HG03521 (cell line): ENCODE measurements around the gene ITGA2.
"Not testable (repeated sequence)": the region's sequence is repeated elsewhere in the genome, so short reads cannot be mapped to it uniquely, and the experiment has no call there.

Experiments
- ATAC-seq: cut with Tn5 transposase; IDR thresholded peaks from one replicate; pipeline ENCODE4 v1.9.1; 2021; ENCODE audit warnings: mild to moderate bottlenecking, moderate library complexity; ENCODE audit not compliant: unreplicated experiment

Gene ITGA2

GRCh38 chr5:52989025-52989780 lies at the start of gene ITGA2:
TSS of gene ITGA2 (plus strand) at chr5:52989352. CDS start at chr5:52989469, 117 bp downstream.
- peak; percentile 49 for ATAC-seq

GRCh38 chr5:52943285-52943684 lies 45.9 kb upstream of the ITGA2 start:
- peak; percentile 51 for ATAC-seq

GRCh38 chr5:52943808-52944207 lies 45.3 kb upstream of the ITGA2 start:
- ATAC-seq: no peak

- no peak for ATAC-seq
Observed at GRCh38 chr5:52945040-52945439, 44.1 kb upstream of the ITGA2 start.

- no peak for ATAC-seq
Observed at GRCh38 chr5:52947208-52947607, 41.9 kb upstream of the ITGA2 start.

- no peak for ATAC-seq
Observed at GRCh38 chr5:52947851-52948250, 41.3 kb upstream of the ITGA2 start.

- peak; percentile 99 for ATAC-seq
Observed at GRCh38 chr5:52948418-52949076, 40.6 kb upstream of the ITGA2 start.

GRCh38 chr5:52950686-52951085 lies 38.5 kb upstream of the ITGA2 start:
- ATAC-seq: no peak

- no peak for ATAC-seq
Observed at GRCh38 chr5:52952483-52952882, 36.7 kb upstream of the ITGA2 start.

- ATAC-seq: no peak
Observed at GRCh38 chr5:52956014-52956413, 33.1 kb upstream of the ITGA2 start.

- ATAC-seq: no peak
Observed at GRCh38 chr5:52956915-52957747, 32.0 kb upstream of the ITGA2 start.

- no peak for ATAC-seq
Observed at GRCh38 chr5:52961274-52961681, 27.9 kb upstream of the ITGA2 start.

GRCh38 chr5:52963636-52964035 lies 25.5 kb upstream of the ITGA2 start:
- no peak for ATAC-seq

- no peak for ATAC-seq
Observed at GRCh38 chr5:52964138-52964537, 25.0 kb upstream of the ITGA2 start.

- not testable (repeated sequence) for ATAC-seq
Observed at GRCh38 chr5:52976157-52976556, 13.0 kb upstream of the ITGA2 start.

- ATAC-seq: no peak
Observed at GRCh38 chr5:52977264-52977897, 11.8 kb upstream of the ITGA2 start.

- ATAC-seq: no peak
Observed at GRCh38 chr5:52981507-52981906, 7.6 kb upstream of the ITGA2 start.

GRCh38 chr5:52983731-52984636 lies 5.2 kb upstream of the ITGA2 start:
- ATAC-seq: no peak

- ATAC-seq: no peak
Observed at GRCh38 chr5:52985306-52985705, 3.8 kb upstream of the ITGA2 start.

- ATAC-seq: no peak
Observed at GRCh38 chr5:52987711-52988331, 1.3 kb upstream of the ITGA2 start.
